Effector memory CD4-positive, alpha-beta T cell (primary cell): ENCODE data around the gene DBNL.

Source experiments
- DNase-seq, 3 donors: peaks; one replicate each; pipeline ENCODE4 v3.0.0-alpha.2; 2020
- H3K27ac ChIP-seq: 2 replicates; pipeline ENCODE4 v1.7.0; 2013; ENCODE audit warnings: mild to moderate bottlenecking, low read length, moderate library complexity; ENCODE audit not compliant: insufficient read depth, poor library complexity, severe bottlenecking
- H3K27me3 ChIP-seq: replicated peaks from 2 replicates; pipeline ENCODE4 v1.7.0; 2013; ENCODE audit warnings: mild to moderate bottlenecking, low read length; ENCODE audit not compliant: insufficient read depth, control insufficient read depth, poor library complexity, severe bottlenecking
- H3K36me3 ChIP-seq: 2 replicates; pipeline ENCODE4 v1.7.0; 2013; ENCODE audit warnings: mild to moderate bottlenecking, low read length, moderate library complexity; ENCODE audit not compliant: control insufficient read depth, insufficient read depth
- H3K4me1 ChIP-seq: 2 replicates; pipeline ENCODE4 v1.7.0; 2013; ENCODE audit warnings: low read length, mild to moderate bottlenecking; ENCODE audit not compliant: control insufficient read depth, insufficient read depth, poor library complexity, severe bottlenecking
- H3K4me3 ChIP-seq: 2 replicates; pipeline ENCODE4 v1.7.0; 2013; ENCODE audit warnings: low read length, low read depth, mild to moderate bottlenecking; ENCODE audit not compliant: insufficient read depth, poor library complexity, severe bottlenecking
- H3K9me3 ChIP-seq: 2 replicates; pipeline ENCODE4 v1.7.0; 2013; ENCODE audit warnings: mild to moderate bottlenecking, low read length, moderate library complexity; ENCODE audit not compliant: control insufficient read depth

DBNL gene

DNA sequence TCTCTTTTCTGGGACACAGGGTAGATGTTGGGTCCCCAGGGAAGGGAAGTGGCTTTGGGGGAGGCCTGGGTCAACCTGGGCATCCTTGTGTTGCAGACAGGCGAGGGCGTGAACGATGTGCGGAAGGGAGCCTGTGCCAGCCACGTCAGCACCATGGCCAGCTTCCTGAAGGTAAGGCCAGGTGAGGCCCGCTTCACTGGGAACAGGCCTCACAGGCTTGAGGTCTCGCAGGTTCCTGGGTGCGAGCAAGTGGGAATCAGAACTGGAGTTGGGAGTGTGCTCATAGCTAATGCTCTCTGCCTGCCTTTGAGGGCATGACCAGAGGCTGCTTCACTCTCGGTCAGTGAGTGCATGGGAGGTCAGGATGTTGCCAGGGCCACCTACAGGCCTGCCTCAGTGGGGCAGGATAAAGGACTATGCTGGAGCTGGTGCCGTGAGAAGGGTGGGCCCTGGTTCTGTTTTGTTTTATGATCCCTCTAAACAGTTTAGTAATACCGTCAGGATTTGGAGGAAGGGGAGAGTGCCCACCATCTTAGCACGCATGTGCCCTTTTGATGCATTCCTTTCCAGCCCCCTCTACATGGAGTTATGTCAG is 8.4 kb downstream of the DBNL start:
- Histone ChIP-seq H3K27ac (no peak overlapping the region), H3K27me3 (no peaks in the 10 kb centered on the region), H3K36me3 (peaks cover 67% of the 10 kb centered on the region), H3K9me3 (no peaks in the 10 kb centered on the region), H3K4me1 (peaks cover 23% of the 10 kb centered on the region), H3K4me3 (no peak overlapping the region)
- no peak for DNase-seq

DNA sequence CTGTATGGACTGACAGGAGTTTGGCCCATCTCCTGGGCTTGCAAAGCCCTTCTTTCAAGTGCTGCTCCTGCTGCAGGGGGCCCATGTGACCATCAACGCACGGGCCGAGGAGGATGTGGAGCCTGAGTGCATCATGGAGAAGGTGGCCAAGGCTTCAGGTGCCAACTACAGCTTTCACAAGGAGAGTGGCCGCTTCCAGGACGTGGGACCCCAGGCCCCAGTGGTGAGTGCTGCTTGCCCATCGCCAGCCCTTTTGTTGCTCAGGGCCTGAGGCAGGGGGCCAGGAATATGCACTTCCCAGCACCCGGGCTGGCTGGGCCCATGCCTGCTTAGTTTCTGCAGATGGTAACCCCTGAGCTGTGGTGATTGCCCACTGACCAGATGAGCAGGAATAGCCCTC is 12.2 kb downstream of the DBNL start:
- DNase-seq: no peak
- H3K9me3 ChIP-seq: no peaks in the 10 kb centered on the region
- H3K27me3 ChIP-seq: no peaks in the 10 kb centered on the region
- H3K36me3 ChIP-seq: peaks cover 83% of the 10 kb centered on the region
- peaks cover 4% of the 10 kb centered on the region for H3K4me1 ChIP-seq
- H3K27ac ChIP-seq: no peak overlapping the region
- H3K4me3 ChIP-seq: no peak overlapping the region

DNA sequence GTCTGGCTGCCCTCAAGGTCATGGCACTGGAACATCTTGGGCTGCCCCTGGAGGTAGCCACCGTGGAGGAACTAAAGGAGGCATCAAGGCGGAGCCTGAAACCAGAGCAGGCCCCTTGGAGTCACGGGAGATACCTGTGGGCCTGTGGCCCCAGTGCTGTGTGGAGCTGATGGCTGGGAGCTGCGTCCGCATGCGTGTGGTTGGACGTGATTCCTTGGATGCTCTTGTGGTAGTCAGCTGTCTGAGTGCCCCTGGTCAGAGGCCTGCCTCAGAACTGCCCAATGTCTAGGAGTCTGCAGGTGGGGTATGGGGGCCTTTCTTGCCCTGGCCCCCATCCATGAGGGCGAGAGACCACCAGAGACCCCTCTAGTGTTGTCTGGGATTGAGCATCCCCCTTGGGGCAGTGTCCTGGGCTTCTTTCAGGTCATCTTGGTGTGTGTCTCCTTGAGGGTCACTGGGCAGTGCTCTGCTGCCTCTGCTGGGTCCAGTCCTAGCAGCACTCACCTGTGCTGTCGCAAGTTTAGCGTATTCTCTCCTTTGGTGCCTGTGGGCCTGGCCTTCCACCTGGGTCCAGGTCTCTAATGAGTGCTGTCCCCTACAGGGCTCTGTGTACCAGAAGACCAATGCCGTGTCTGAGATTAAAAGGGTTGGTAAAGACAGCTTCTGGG is 12.8 kb downstream of the DBNL start:
- no peak overlapping the region for H3K4me3 ChIP-seq
- no peak overlapping the region for H3K27ac ChIP-seq
- no peaks in the 10 kb centered on the region for H3K4me1 ChIP-seq
- DNase-seq: no peak
- H3K9me3 ChIP-seq: no peaks in the 10 kb centered on the region
- H3K36me3 ChIP-seq: peaks cover 84% of the 10 kb centered on the region
- no peaks in the 10 kb centered on the region for H3K27me3 ChIP-seq

DNA sequence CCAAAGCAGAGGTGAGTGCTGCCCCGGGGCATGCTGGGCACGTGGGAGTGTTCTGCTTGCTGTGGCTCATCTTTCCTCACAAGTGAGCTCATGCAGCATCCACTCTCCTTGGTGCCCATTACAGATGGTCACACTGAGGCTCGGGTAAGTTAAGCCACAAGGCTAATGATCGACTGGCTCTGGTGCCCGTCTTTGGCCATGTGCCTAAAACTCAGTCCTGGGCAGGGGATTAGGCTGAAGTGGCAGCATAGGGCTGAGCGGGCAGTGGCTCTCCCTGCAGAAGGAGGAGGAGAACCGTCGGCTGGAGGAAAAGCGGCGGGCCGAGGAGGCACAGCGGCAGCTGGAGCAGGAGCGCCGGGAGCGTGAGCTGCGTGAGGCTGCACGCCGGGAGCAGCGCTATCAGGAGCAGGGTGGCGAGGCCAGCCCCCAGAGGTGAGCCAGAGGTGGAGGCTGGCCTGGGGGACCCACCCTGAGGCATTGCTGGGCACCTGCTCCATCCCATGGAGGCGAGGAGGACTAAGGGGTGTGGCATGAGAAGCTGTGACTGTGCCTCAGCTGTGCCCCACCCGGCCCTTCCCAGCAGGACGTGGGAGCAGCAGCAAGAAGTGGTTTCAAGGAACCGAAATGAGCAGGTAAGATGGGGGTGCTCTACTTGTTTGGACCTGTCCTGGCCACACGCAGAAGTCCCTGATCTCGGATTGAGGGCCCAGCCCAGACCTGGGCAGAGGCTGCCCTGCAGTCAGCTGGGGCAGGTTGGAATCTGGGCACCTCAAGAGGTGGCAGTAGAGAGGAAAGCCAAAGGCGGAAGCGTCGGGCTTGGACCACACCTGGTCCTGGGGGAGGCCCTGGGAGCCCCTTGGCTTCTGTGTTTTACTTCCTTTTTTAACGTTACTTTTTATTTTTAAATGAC is 13.6 kb downstream of the DBNL start:
- Histone ChIP-seq H3K9me3 (no peaks in the 10 kb centered on the region), H3K4me3 (no peak overlapping the region), H3K27me3 (no peaks in the 10 kb centered on the region), H3K36me3 (peaks cover 86% of the 10 kb centered on the region), H3K27ac (no peak overlapping the region), H3K4me1 (no peaks in the 10 kb centered on the region)
- no peak for DNase-seq

DNA sequence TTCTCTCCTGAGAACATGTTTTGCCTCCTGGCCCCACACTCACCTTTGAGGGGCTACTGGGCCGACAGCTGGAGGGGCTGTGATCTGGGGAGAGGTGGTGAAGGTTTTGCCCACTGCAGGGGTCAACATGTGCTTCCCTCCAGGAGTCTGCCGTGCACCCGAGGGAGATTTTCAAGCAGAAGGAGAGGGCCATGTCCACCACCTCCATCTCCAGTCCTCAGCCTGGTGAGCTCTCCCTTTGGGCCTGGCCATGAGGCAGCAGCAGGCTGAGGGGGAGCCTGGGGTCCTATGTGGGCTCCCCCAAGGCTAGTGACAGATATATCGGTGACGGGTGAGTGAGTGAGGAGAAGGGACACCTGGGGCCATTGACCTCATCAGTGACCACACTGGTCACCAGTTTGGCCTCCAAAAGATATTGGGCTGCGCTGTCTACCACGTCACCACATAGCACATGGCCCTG is 14.3 kb downstream of the DBNL start:
- no peaks in the 10 kb centered on the region for H3K9me3 ChIP-seq
- H3K27me3 ChIP-seq: no peaks in the 10 kb centered on the region
- peak overlapping the region; percentile 8 for H3K27ac ChIP-seq
- H3K36me3 ChIP-seq: peaks cover 82% of the 10 kb centered on the region
- no peaks in the 10 kb centered on the region for H3K4me1 ChIP-seq
- no peak for DNase-seq
- no peak overlapping the region for H3K4me3 ChIP-seq

DNA sequence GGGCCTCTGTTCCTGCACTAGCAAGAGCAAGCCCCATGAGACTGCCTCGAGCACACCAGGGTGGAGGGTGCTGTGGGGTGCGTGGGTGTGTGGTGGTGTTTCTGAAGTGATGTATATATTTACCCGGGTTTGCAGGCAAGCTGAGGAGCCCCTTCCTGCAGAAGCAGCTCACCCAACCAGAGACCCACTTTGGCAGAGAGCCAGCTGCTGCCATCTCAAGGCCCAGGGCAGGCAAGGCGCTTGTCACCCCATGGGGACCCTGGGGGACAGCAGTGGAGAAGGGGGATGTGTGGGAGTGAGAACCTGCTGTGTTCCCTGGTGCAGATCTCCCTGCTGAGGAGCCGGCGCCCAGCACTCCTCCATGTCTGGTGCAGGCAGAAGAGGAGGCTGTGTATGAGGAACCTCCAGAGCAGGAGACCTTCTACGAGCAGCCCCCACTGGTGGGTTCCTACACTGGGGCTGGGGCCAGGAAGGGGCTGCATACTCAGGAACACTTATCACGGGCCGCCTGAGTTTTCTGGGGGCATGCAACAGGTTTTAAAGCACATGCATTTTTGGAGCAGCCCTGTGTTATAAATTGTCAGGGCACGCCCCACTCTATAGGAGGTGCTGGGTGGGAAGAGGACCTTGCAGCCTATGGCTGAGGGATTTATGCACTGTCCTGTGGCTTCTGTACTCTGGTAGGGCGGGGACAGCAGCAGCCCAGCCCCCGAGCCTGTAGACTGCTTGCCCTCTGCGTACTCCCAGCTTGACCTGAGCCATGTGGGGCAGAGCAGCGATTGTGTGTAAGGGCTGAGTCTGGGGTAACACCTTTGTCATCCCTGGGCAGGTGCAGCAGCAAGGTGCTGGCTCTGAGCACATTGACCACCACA is 15.0 kb downstream of the DBNL start:
- H3K27ac ChIP-seq: no peak overlapping the region
- H3K4me3 ChIP-seq: no peak overlapping the region
- H3K36me3 ChIP-seq: peaks cover 79% of the 10 kb centered on the region
- no peaks in the 10 kb centered on the region for H3K4me1 ChIP-seq
- no peaks in the 10 kb centered on the region for H3K9me3 ChIP-seq
- H3K27me3 ChIP-seq: no peaks in the 10 kb centered on the region
- no peak for DNase-seq

DNA sequence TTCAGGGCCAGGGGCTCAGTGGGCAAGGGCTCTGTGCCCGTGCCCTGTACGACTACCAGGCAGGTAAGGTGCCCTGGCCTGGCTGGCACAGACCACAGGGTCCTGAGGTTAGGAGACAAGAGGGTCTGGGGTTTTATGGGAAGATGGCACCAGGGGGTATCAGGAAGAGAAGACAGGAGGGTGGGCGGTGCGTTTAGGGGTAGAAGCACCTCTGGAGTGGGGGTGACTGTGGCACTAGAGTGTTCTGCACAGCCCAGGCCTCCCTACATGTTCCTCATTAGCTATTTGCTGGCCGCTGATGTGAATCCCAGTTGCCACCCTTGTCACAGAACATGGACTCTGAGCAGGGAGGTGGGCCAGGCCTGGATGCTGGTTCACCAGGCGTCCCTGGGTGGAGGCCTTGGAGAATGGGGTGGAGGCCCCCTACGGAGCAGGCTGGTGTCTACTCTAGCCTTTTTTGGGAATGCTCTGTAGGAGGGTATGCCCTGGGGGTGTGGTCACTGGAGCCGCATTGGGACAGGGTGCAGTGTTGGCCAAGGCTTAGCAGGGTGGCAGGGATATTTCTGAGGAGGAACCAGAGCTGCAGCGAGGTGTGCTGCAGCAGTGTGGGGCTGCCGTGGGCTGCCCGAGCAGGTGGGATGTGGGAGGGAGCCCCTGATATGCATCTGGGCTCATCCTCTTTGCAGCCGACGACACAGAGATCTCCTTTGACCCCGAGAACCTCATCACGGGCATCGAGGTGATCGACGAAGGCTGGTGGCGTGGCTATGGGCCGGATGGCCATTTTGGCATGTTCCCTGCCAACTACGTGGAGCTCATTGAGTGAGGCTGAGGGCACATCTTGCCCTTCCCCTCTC is 15.8 kb downstream of the DBNL start:
- no peaks in the 10 kb centered on the region for H3K27me3 ChIP-seq
- H3K4me1 ChIP-seq: peaks cover 2% of the 10 kb centered on the region
- peaks cover 72% of the 10 kb centered on the region for H3K36me3 ChIP-seq
- H3K9me3 ChIP-seq: no peaks in the 10 kb centered on the region
- no peak overlapping the region for H3K27ac ChIP-seq
- no peak overlapping the region for H3K4me3 ChIP-seq
- DNase-seq: no peak

DNA sequence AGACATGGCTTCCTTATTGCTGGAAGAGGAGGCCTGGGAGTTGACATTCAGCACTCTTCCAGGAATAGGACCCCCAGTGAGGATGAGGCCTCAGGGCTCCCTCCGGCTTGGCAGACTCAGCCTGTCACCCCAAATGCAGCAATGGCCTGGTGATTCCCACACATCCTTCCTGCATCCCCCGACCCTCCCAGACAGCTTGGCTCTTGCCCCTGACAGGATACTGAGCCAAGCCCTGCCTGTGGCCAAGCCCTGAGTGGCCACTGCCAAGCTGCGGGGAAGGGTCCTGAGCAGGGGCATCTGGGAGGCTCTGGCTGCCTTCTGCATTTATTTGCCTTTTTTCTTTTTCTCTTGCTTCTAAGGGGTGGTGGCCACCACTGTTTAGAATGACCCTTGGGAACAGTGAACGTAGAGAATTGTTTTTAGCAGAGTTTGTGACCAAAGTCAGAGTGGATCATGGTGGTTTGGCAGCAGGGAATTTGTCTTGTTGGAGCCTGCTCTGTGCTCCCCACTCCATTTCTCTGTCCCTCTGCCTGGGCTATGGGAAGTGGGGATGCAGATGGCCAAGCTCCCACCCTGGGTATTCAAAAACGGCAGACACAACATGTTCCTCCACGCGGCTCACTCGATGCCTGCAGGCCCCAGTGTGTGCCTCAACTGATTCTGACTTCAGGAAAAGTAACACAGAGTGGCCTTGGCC is 16.6 kb downstream of the DBNL start:
- Histone ChIP-seq H3K4me1 (peaks cover 10% of the 10 kb centered on the region), H3K27ac (no peak overlapping the region), H3K9me3 (no peaks in the 10 kb centered on the region), H3K27me3 (no peaks in the 10 kb centered on the region), H3K36me3 (peaks cover 66% of the 10 kb centered on the region), H3K4me3 (no peak overlapping the region)
- DNase-seq: no peak
